WTC11 (cell line): ENCODE measurements around the gene CALCOCO2. TPM values are rescaled to one million over a fixed set of nuclear protein-coding genes. Genes with fewer than 3 reads are reported as not detected.
A peak's percentile ranks its signal among the peaks of the same experiment; 100 is the strongest.

Experiments used
- ATAC-seq: fragments of 200-7000 bp; cut with Tn5 transposase; 2 replicates; pipeline ENCODE4 v1.10.0; 2021; ENCODE audit warnings: mild to moderate bottlenecking, moderate library complexity
- CTCF ChIA-PET: fragments of 300-600 bp; sonication (Branson Sonifier 250); formaldehyde crosslinking; loops from one replicate; lab custom pipeline; 2021; ENCODE audit warnings: antibody characterized with exemption; lab: Charles Lee
- POLR2A ChIA-PET: fragments of 350-600 bp; sonication (Branson Sonifier 250); formaldehyde crosslinking; loops from one replicate; lab custom pipeline; 2021; ENCODE audit warnings: antibody characterized with exemption; lab: Charles Lee
- DNase-seq: peaks from one replicate; pipeline ENCODE4 v3.0.0; 2021; ENCODE audit warnings: low spot score
- H3K27ac Mint-ChIP-seq: 2 replicates; pipeline ENCODE4 v1.8.0; 2021; ENCODE audit warnings: mixed read lengths
- H3K27me3 Mint-ChIP-seq: 2 replicates; pipeline ENCODE4 v1.8.0; 2021; ENCODE audit warnings: low read depth, mild to moderate bottlenecking, moderate library complexity, mixed read lengths
- H3K36me3 Mint-ChIP-seq: 2 replicates; pipeline ENCODE4 v1.8.0; 2021; ENCODE audit warnings: mixed read lengths
- H3K4me1 Mint-ChIP-seq: 2 replicates; pipeline ENCODE4 v1.8.0; 2022; ENCODE audit warnings: mixed read lengths
- H3K4me3 Mint-ChIP-seq: 2 replicates; pipeline ENCODE4 v1.8.0; 2021; ENCODE audit warnings: mild to moderate bottlenecking, moderate library complexity, mixed read lengths
- H3K9me3 Mint-ChIP-seq: 2 replicates; pipeline ENCODE4 v1.8.0; 2021; ENCODE audit warnings: mixed read lengths
- ARID4B ChIP-seq: sonication (generic); formaldehyde crosslinking; IDR thresholded peaks from 2 replicates; pipeline ENCODE4 v1.8.0; 2023; ENCODE audit warnings: missing genetic modification reagents, mild to moderate bottlenecking, borderline replicate concordance
- ETV6 ChIP-seq: sonication (generic); formaldehyde crosslinking; IDR thresholded peaks from 2 replicates; pipeline ENCODE4 v1.8.1; 2022; ENCODE audit warnings: mild to moderate bottlenecking, missing genetic modification reagents
- FOXJ3 ChIP-seq: sonication (generic); formaldehyde crosslinking; IDR thresholded peaks from 2 replicates; pipeline ENCODE4 v1.9.0; 2021; ENCODE audit warnings: missing genetic modification reagents, mild to moderate bottlenecking, borderline replicate concordance
- GRHL2 ChIP-seq: fragments of 250-450 bp; sonication (Bioruptor Pico); IDR thresholded peaks from 2 replicates; pipeline ENCODE4 v1.8.0; 2022; ENCODE audit warnings: mild to moderate bottlenecking, moderate library complexity; ENCODE audit not compliant: insufficient replicate concordance, severe bottlenecking
- MXD4 ChIP-seq: fragments of 250-450 bp; sonication (Bioruptor Pico); IDR thresholded peaks from 2 replicates; pipeline ENCODE4 v1.8.0; 2021; ENCODE audit warnings: mild to moderate bottlenecking, moderate library complexity, borderline replicate concordance
- NR2C2 ChIP-seq: sonication (generic); formaldehyde crosslinking; IDR thresholded peaks from 2 replicates; pipeline ENCODE4 v1.8.0; 2022; ENCODE audit warnings: mild to moderate bottlenecking, missing genetic modification reagents
- NR3C1 ChIP-seq: sonication (generic); formaldehyde crosslinking; conservative IDR thresholded peaks from 2 replicates; pipeline ENCODE4 v1.8.1; 2023; ENCODE audit warnings: low read depth, mild to moderate bottlenecking, missing genetic modification reagents
- SOX15 ChIP-seq: fragments of 250-450 bp; sonication (Bioruptor Pico); IDR thresholded peaks from 2 replicates; pipeline ENCODE4 v1.9.0; 2021; ENCODE audit warnings: mild to moderate bottlenecking
- SP1 ChIP-seq: sonication (generic); formaldehyde crosslinking; conservative IDR thresholded peaks from 2 replicates; pipeline ENCODE4 v1.8.1; 2022; ENCODE audit warnings: missing genetic modification reagents
- TCF7 ChIP-seq: sonication (generic); formaldehyde crosslinking; IDR thresholded peaks from 2 replicates; pipeline ENCODE4 v1.8.0; 2022; ENCODE audit warnings: mild to moderate bottlenecking, low read depth, missing genetic modification reagents, moderate library complexity
- TEAD4 ChIP-seq: sonication (generic); formaldehyde crosslinking; IDR thresholded peaks from 2 replicates; pipeline ENCODE4 v1.8.0; 2022; ENCODE audit warnings: mild to moderate bottlenecking, missing genetic modification reagents
- ZNF317 ChIP-seq: sonication (generic); formaldehyde crosslinking; IDR thresholded peaks from 2 replicates; pipeline ENCODE4 v1.8.1; 2023; ENCODE audit warnings: low read depth, mild to moderate bottlenecking, moderate library complexity, missing genetic modification reagents, borderline replicate concordance
- ZNF416 ChIP-seq: fragments of 250-450 bp; sonication (Bioruptor Pico); IDR thresholded peaks from 2 replicates; pipeline ENCODE4 v1.9.0; 2021; ENCODE audit warnings: mild to moderate bottlenecking, inconsistent platforms
- total RNA-seq: library from RNA; stranded (reverse); gene quantifications from 3 replicates; pipeline ENCODE4 v1.2.3, GENCODE V29; 2021
- TF ChIP-seq, protein P1 (sequence below): sonication (generic); formaldehyde crosslinking; IDR thresholded peaks from 2 replicates; pipeline ENCODE4 v1.8.0; 2023; ENCODE audit warnings: mild to moderate bottlenecking, missing genetic modification reagents
- TF ChIP-seq, protein P2 (sequence below): sonication (generic); formaldehyde crosslinking; conservative IDR thresholded peaks from 2 replicates; pipeline ENCODE4 v1.8.1; 2023; ENCODE audit warnings: mild to moderate bottlenecking, low read depth, missing genetic modification reagents, moderate library complexity
- TF ChIP-seq, protein P3 (sequence below): fragments of 250-450 bp; sonication (Bioruptor Pico); IDR thresholded peaks from 2 replicates; pipeline ENCODE4 v1.9.0; 2021; ENCODE audit warnings: mild to moderate bottlenecking
- TF ChIP-seq, protein P4 (sequence below): sonication (generic); formaldehyde crosslinking; IDR thresholded peaks from 2 replicates; pipeline ENCODE4 v1.8.1; 2022; ENCODE audit warnings: low read depth, mild to moderate bottlenecking, moderate library complexity, missing genetic modification reagents, borderline replicate concordance
- TF ChIP-seq, protein P5 (sequence below): fragments of 250-450 bp; sonication (Bioruptor Pico); IDR thresholded peaks from 2 replicates; pipeline ENCODE4 v1.9.0; 2021; ENCODE audit warnings: mild to moderate bottlenecking

CALCOCO2 gene
- total RNA-seq, 1 experiment from 2014 or later: 32.6 TPM

- TF ChIP-seq, protein P1, sequence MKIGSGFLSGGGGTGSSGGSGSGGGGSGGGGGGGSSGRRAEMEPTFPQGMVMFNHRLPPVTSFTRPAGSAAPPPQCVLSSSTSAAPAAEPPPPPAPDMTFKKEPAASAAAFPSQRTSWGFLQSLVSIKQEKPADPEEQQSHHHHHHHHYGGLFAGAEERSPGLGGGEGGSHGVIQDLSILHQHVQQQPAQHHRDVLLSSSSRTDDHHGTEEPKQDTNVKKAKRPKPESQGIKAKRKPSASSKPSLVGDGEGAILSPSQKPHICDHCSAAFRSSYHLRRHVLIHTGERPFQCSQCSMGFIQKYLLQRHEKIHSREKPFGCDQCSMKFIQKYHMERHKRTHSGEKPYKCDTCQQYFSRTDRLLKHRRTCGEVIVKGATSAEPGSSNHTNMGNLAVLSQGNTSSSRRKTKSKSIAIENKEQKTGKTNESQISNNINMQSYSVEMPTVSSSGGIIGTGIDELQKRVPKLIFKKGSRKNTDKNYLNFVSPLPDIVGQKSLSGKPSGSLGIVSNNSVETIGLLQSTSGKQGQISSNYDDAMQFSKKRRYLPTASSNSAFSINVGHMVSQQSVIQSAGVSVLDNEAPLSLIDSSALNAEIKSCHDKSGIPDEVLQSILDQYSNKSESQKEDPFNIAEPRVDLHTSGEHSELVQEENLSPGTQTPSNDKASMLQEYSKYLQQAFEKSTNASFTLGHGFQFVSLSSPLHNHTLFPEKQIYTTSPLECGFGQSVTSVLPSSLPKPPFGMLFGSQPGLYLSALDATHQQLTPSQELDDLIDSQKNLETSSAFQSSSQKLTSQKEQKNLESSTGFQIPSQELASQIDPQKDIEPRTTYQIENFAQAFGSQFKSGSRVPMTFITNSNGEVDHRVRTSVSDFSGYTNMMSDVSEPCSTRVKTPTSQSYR (CRISPR knock-in tag): no peak
- TF ChIP-seq NR2C2 (CRISPR knock-in tag): no peak
- TF ChIP-seq, protein P2, sequence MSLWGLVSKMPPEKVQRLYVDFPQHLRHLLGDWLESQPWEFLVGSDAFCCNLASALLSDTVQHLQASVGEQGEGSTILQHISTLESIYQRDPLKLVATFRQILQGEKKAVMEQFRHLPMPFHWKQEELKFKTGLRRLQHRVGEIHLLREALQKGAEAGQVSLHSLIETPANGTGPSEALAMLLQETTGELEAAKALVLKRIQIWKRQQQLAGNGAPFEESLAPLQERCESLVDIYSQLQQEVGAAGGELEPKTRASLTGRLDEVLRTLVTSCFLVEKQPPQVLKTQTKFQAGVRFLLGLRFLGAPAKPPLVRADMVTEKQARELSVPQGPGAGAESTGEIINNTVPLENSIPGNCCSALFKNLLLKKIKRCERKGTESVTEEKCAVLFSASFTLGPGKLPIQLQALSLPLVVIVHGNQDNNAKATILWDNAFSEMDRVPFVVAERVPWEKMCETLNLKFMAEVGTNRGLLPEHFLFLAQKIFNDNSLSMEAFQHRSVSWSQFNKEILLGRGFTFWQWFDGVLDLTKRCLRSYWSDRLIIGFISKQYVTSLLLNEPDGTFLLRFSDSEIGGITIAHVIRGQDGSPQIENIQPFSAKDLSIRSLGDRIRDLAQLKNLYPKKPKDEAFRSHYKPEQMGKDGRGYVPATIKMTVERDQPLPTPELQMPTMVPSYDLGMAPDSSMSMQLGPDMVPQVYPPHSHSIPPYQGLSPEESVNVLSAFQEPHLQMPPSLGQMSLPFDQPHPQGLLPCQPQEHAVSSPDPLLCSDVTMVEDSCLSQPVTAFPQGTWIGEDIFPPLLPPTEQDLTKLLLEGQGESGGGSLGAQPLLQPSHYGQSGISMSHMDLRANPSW: no peak
- TF ChIP-seq NR3C1 (CRISPR knock-in tag): no peak
- no peak for TF ChIP-seq SOX15 (CRISPR knock-in tag)
- no peak for TF ChIP-seq GRHL2
Measured at GRCh38 chr17:48905987-48906515, 75.2 kb downstream of the CALCOCO2 start (continued).

DNA sequence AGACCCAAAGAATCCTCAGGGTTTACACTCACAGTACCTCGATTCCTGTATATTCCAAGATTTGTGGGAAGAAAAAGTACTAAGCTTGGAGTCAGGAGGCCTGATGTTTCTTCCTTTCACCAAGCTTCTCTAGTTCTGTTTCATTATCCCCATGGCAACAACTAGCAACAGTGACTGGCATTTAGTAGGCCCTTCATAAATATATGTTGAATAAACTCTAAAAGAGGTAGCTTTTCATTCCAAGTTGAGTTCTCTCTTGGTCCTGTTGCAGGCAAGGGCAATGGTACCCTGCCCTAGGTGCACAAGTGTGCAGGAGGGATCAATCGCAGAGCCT is 76.8 kb downstream of the CALCOCO2 start:
- Mint-ChIP-seq H3K27ac (peak overlapping the region; percentile 99), H3K9me3 (no peaks in the 10 kb centered on the region), H3K36me3 (peaks cover 25% of the 10 kb centered on the region), H3K4me1 (peaks cover 31% of the 10 kb centered on the region), H3K4me3 (peak overlapping the region; percentile 95), H3K27me3 (no peaks in the 10 kb centered on the region)
- ChIA-PET POLR2A (interaction anchor here (0.6 to 3.2 kb wide), 9 partner anchors 13 to 185 kb away, joined by 3 to 23 read pairs (median 4); partner anchors contain the start of genes ATP5MC1, PRAC2 and SNF8), CTCF (interaction anchor here (0.6 to 1.6 kb wide), 7 partner anchors 15 to 229 kb away, joined by 3 to 9 read pairs (median 3); partner anchors contain the start of gene ATP5MC1)
- DNase-seq (no peak), ATAC-seq (no peak)
- TF ChIP-seq SP1 (CRISPR knock-in tag) (no peak), FOXJ3 (CRISPR knock-in tag) (no peak), ZNF416 (CRISPR knock-in tag) (no peak), MXD4 (CRISPR knock-in tag) (no peak), ETV6 (CRISPR knock-in tag) (no peak), TEAD4 (CRISPR knock-in tag) (no peak), ARID4B (CRISPR knock-in tag) (no peak), TCF7 (CRISPR knock-in tag) (no peak), ZNF317 (CRISPR knock-in tag) (no peak)
- TF ChIP-seq, protein P3, sequence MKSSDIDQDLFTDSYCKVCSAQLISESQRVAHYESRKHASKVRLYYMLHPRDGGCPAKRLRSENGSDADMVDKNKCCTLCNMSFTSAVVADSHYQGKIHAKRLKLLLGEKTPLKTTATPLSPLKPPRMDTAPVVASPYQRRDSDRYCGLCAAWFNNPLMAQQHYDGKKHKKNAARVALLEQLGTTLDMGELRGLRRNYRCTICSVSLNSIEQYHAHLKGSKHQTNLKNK (CRISPR knock-in tag): no peak
- TF ChIP-seq, protein P4, sequence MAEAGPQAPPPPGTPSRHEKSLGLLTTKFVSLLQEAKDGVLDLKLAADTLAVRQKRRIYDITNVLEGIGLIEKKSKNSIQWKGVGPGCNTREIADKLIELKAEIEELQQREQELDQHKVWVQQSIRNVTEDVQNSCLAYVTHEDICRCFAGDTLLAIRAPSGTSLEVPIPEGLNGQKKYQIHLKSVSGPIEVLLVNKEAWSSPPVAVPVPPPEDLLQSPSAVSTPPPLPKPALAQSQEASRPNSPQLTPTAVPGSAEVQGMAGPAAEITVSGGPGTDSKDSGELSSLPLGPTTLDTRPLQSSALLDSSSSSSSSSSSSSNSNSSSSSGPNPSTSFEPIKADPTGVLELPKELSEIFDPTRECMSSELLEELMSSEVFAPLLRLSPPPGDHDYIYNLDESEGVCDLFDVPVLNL (CRISPR knock-in tag): no peak
- TF ChIP-seq, protein P5, sequence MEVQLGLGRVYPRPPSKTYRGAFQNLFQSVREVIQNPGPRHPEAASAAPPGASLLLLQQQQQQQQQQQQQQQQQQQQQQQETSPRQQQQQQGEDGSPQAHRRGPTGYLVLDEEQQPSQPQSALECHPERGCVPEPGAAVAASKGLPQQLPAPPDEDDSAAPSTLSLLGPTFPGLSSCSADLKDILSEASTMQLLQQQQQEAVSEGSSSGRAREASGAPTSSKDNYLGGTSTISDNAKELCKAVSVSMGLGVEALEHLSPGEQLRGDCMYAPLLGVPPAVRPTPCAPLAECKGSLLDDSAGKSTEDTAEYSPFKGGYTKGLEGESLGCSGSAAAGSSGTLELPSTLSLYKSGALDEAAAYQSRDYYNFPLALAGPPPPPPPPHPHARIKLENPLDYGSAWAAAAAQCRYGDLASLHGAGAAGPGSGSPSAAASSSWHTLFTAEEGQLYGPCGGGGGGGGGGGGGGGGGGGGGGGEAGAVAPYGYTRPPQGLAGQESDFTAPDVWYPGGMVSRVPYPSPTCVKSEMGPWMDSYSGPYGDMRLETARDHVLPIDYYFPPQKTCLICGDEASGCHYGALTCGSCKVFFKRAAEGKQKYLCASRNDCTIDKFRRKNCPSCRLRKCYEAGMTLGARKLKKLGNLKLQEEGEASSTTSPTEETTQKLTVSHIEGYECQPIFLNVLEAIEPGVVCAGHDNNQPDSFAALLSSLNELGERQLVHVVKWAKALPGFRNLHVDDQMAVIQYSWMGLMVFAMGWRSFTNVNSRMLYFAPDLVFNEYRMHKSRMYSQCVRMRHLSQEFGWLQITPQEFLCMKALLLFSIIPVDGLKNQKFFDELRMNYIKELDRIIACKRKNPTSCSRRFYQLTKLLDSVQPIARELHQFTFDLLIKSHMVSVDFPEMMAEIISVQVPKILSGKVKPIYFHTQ (CRISPR knock-in tag): no peak
- TF ChIP-seq, protein P1 (CRISPR knock-in tag): no peak
